ENCODE measurements around the gene L1CAM.

- no peak for TF ChIP-seq TAF1 (IDR thresholded peaks at IDR 0.05; ENCODE audit: borderline replicate concordance, insufficient read depth, low read length)
- TF ChIP-seq REST (IDR thresholded peaks at IDR 0.05; ENCODE audit: insufficient read depth in 1 of 2, low read depth in 2 of 2, low read length in 2 of 2), result no peak
- no peak for TF ChIP-seq POLR2AphosphoS5 (IDR thresholded peaks at IDR 0.05; ENCODE audit: low read depth, low read length)
- no peak for TF ChIP-seq SIN3A (IDR thresholded peaks at IDR 0.05; ENCODE audit: borderline replicate concordance, insufficient read depth, low read length)
Measured at GRCh38 chrX:153819384-153820040, 66.5 kb downstream of the L1CAM start.
